K562 (cell line): ENCODE measurements around the gene DRD1. TPM values are rescaled to one million over a fixed set of nuclear protein-coding genes. Genes with fewer than 3 reads are reported as not detected.

Experiments used
- ATAC-seq: fragments of 200-7000 bp; cut with Tn5 transposase; 3 replicates; pipeline ENCODE4 v1.9.1; 2020; ENCODE audit warnings: moderate library complexity
- BruUV-seq: library from RNA; stranded (reverse); fragments of 400-500 nt; replicated peaks from 2 replicates; lab custom pipeline; 2021; lab: Mats Ljungman, UMichigan
- CTCF ChIA-PET: fragments of 300-600 bp; formaldehyde crosslinking; extraction: SDS; loops from one replicate; lab custom pipeline; 2021; ENCODE audit warnings: low intra/inter-chr PET ratio; lab: Yijun Ruan, JAX
- POLR2A ChIA-PET: fragments of 300-600, 350-650 bp; sonication (Branson Sonifier 250); formaldehyde crosslinking; extraction: SDS; loops from one replicate; lab custom pipeline; 2021; ENCODE audit warnings: antibody characterized with exemption, inconsistent platforms; lab: Yijun Ruan, JAX
- DNase-seq, 4 experiments: peaks; one replicate each; pipeline versions ENCODE4 v3.0.0 to v3.0.0-alpha.2; 2011 to 2018; ENCODE audit warnings: low spot score in 3 of 4, mixed read lengths in 3 of 4; ENCODE audit errors: extremely low read depth in 1 of 4
- FAIRE-seq: peaks from 2 replicates; lab custom pipeline; 2011; peaks lifted over from hg19 to GRCh38; lab: Jason Lieb, UNC
- H2AFZ ChIP-seq: 2 replicates; pipeline ENCODE4 v1.6.0; 2011; ENCODE audit warnings: low read depth, low read length, control low read depth, inconsistent platforms
- H3K27ac ChIP-seq: fragments of 200-600 bp; 3 replicates; pipeline ENCODE4 v1.8.0; 2011; ENCODE audit warnings: low read depth, mild to moderate bottlenecking, control low read depth, inconsistent platforms, low read length, moderate library complexity, mixed read lengths; ENCODE audit errors: extremely low read depth
- H3K27me3 ChIP-seq, 2 experiments: fragments of 300-600 bp in 1 of 2; 2 replicates in 1 of 2; 3 replicates in 1 of 2; pipeline versions ENCODE4 v1.6.0 to v1.8.0; 2011; ENCODE audit warnings: inconsistent platforms in 2 of 2, low read length in 2 of 2, mild to moderate bottlenecking in 1 of 2, mixed read lengths in 1 of 2, moderate library complexity in 1 of 2; ENCODE audit not compliant: control insufficient read depth in 2 of 2, insufficient read depth in 2 of 2
- H3K36me3 ChIP-seq: fragments of 300-600 bp; 3 replicates; pipeline ENCODE4 v1.8.0; 2011; ENCODE audit warnings: mild to moderate bottlenecking, low read length, inconsistent platforms; ENCODE audit not compliant: control insufficient read depth, insufficient read depth
- H3K4me1 ChIP-seq, 2 experiments: fragments of 200-600 bp in 1 of 2; replicated peaks in 1 of 2; 2 replicates in 1 of 2; 3 replicates in 1 of 2; pipeline versions ENCODE4 v1.5.1 to v1.8.0; 2011; ENCODE audit warnings: inconsistent platforms in 2 of 2, low read length in 2 of 2, mild to moderate bottlenecking in 1 of 2, mixed read lengths in 1 of 2, moderate library complexity in 1 of 2; ENCODE audit not compliant: control insufficient read depth in 2 of 2, insufficient read depth in 2 of 2
- H3K4me2 ChIP-seq: 2 replicates; pipeline ENCODE4 v1.6.1; 2011; ENCODE audit warnings: low read length, control low read depth, inconsistent platforms, mixed read lengths; ENCODE audit not compliant: insufficient read depth
- H3K4me3 ChIP-seq: fragments of 200-600 bp; sonication (generic), shearing (Covaris generic); 2 replicates; pipeline ENCODE4 v1.5.1; 2016; ENCODE audit warnings: control low read depth, inconsistent platforms
- H3K79me2 ChIP-seq: fragments of 200-600 bp; 3 replicates; pipeline ENCODE4 v1.8.0; 2011; ENCODE audit warnings: low read length, inconsistent platforms; ENCODE audit not compliant: control insufficient read depth, insufficient read depth
- H3K9ac ChIP-seq, 2 experiments: 2 replicates each; pipeline versions ENCODE4 v1.6.0 to v1.6.1; 2011; ENCODE audit warnings: low read depth in 2 of 2, low read length in 2 of 2, control low read depth in 1 of 2, inconsistent platforms in 1 of 2, mild to moderate bottlenecking in 1 of 2, mixed read lengths in 1 of 2; ENCODE audit not compliant: insufficient read depth in 1 of 2
- H3K9me1 ChIP-seq: one replicate; pipeline ENCODE4 v1.6.0; 2011; ENCODE audit warnings: inconsistent platforms, mild to moderate bottlenecking, low read length, moderate library complexity; ENCODE audit not compliant: control insufficient read depth, insufficient read depth
- H3K9me3 ChIP-seq: replicated peaks from 2 replicates; pipeline ENCODE4 v1.5.1; 2011; ENCODE audit warnings: low read depth, low read length, inconsistent platforms; ENCODE audit not compliant: control insufficient read depth, insufficient read depth
- H4K20me1 ChIP-seq: replicated peaks from 2 replicates; pipeline ENCODE4 v1.6.1; 2011; ENCODE audit warnings: low read length, inconsistent platforms, mixed read lengths; ENCODE audit not compliant: control insufficient read depth, insufficient read depth
- MBD2 ChIP-seq: sonication (generic); IDR thresholded peaks from 2 replicates; pipeline ENCODE4 v1.6.1; 2016; ENCODE audit warnings: low read depth, borderline replicate concordance
- MTA1 ChIP-seq: fragments of 450-650 bp; IDR thresholded peaks from 2 replicates; pipeline ENCODE4 v1.6.1; 2017; ENCODE audit warnings: borderline replicate concordance
- PTRF ChIP-seq: fragments of 450-650 bp; IDR thresholded peaks from 2 replicates; pipeline ENCODE4 v1.6.1; 2016; ENCODE audit warnings: mild to moderate bottlenecking, missing genetic modification characterization, missing compliant biosample characterization
- ZNF407 ChIP-seq: fragments of 450-650 bp; IDR thresholded peaks from 2 replicates; pipeline ENCODE4 v1.6.1; 2016; ENCODE audit warnings: low read depth
- WGBS: fragments of 100-300 bp; shearing (Covaris generic); methylation state at CpG from one replicate; pipeline ENCODE4 v1.1.6; 2016; ENCODE audit warnings: low coverage, mixed read lengths; ENCODE audit not compliant: insufficient coverage; ENCODE audit errors: missing lambda C conversion rate; 5-methylcytosine and 5-hydroxymethylcytosine counted together
- in situ Hi-C: fragments of 300-500 bp; cut with MboI; formaldehyde crosslinking; loops from 4 replicates; pipeline ENCODE4 v1.15.0; 2018; ENCODE audit warnings: inconsistent platforms, mixed read lengths
- intact Hi-C: fragments of 100-400 bp; cut with micrococcal nuclease; formaldehyde crosslinking; loops from 2 replicates; pipeline ENCODE4 v1.14.2; 2022
- polyA plus RNA-seq, 8 experiments: library from polyadenylated mRNA; depleted of rRNA in 4 of 8; stranded (reverse) in 5 of 8; unstranded in 3 of 8; fragments of >200 nt; fragmentation: Nextera tagmentation in 2 of 8; fragmentation: Illumina TruSeq in 1 of 8; extraction: Ambion mirVana in 2 of 8; extraction: Trizol in 1 of 8; gene quantifications; 2 replicates each; pipeline versions ENCODE4 v1.2.1 to v1.2.3, GENCODE V29; 2011 to 2014; ENCODE audit warnings: inconsistent platforms in 1 of 8, missing spikeins in 1 of 8
- total RNA-seq, 7 experiments: library from RNA; depleted of rRNA in 6 of 7; stranded (reverse); fragments of >200 nt in 6 of 7; fragmentation: Illumina TruSeq in 2 of 7; extraction: Trizol in 2 of 7; gene quantifications; 2 replicates each; pipeline versions ENCODE4 v1.2.1 to v1.2.3, GENCODE V29; 2011 to 2021; ENCODE audit warnings: low replicate concordance in 1 of 7
- TF ChIP-seq, protein P1 (sequence below): fragments of 250-450 bp; sonication (Bioruptor Pico); IDR thresholded peaks from 2 replicates; pipeline ENCODE4 v1.8.0; 2022; ENCODE audit warnings: moderate library complexity, mild to moderate bottlenecking, inconsistent platforms
- TF ChIP-seq, protein P2 (sequence below): fragments of 250-450 bp; sonication (Bioruptor Pico); IDR thresholded peaks from 2 replicates; pipeline ENCODE4 v1.4.0; 2020; ENCODE audit warnings: borderline replicate concordance

The DRD1 gene
- total and polyA plus RNA-seq, 9 of the 15 experiments (the other 6 are each of a cell fraction or from before 2014, with no cell fraction given): not detected

GRCh38 chr5:175479125-175479881, 35.3 kb upstream of the DRD1 start (continued):
- TF ChIP-seq, protein P1, sequence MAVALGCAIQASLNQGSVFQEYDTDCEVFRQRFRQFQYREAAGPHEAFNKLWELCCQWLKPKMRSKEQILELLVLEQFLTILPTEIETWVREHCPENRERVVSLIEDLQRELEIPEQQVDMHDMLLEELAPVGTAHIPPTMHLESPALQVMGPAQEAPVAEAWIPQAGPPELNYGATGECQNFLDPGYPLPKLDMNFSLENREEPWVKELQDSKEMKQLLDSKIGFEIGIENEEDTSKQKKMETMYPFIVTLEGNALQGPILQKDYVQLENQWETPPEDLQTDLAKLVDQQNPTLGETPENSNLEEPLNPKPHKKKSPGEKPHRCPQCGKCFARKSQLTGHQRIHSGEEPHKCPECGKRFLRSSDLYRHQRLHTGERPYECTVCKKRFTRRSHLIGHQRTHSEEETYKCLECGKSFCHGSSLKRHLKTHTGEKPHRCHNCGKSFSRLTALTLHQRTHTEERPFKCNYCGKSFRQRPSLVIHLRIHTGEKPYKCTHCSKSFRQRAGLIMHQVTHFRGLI (CRISPR knock-in tag): no peak

- ATAC-seq: peak; percentile 89
- FAIRE-seq: no peak
- 0% methylated on average over 50 of the region's 94 CpGs for WGBS
- Histone ChIP-seq H3K9ac (peak within 1 kb of the TSS; percentile 98), H3K9me3 (no peaks in the 10 kb centered on the region), H4K20me1 (peaks cover 16% of the 10 kb centered on the region), H3K4me3 (peak within 1 kb of the TSS; percentile 88), H3K27ac (peak within 1 kb of the TSS; percentile 93), H3K4me2 (peak within 1 kb of the TSS; percentile 99), H2AFZ (peak within 1 kb of the TSS; percentile 86), H3K36me3 (peaks cover 32% of the 10 kb centered on the region), H3K4me1 (peaks cover 9 to 18% of the 10 kb centered on the region in 2 experiments; a peak in 4 of 5 replicates), H3K27me3 (peaks cover 24% of the 10 kb centered on the region in 2 experiments), H3K79me2 (peaks cover 52% of the 10 kb centered on the region), H3K9me1 (no peaks in the 10 kb centered on the region)
- BruUV-seq: no TSS peak
- CTCF ChIA-PET: no interaction called here
- peak; percentile 88 to 97 (median 96) for DNase-seq
- in situ Hi-C loops: no loop called here
- intact Hi-C loops: no loop called here
- POLR2A ChIA-PET: interaction anchor here (0.6 to 4.2 kb wide), 6 partner anchors 9 to 211 kb away, joined by 3 to 24 read pairs (median 4); no protein-coding TSS in a partner anchor
- TF ChIP-seq PTRF: no peak
- TF ChIP-seq, protein P2, sequence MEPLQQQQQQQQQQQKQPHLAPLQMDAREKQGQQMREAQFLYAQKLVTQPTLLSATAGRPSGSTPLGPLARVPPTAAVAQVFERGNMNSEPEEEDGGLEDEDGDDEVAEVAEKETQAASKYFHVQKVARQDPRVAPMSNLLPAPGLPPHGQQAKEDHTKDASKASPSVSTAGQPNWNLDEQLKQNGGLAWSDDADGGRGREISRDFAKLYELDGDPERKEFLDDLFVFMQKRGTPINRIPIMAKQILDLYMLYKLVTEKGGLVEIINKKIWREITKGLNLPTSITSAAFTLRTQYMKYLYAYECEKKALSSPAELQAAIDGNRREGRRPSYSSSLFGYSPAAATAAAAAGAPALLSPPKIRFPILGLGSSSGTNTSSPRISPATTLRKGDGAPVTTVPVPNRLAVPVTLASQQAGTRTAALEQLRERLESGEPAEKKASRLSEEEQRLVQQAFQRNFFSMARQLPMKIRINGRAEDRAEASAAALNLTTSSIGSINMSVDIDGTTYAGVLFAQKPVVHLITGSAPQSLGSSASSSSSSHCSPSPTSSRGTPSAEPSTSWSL: no peak
- TF ChIP-seq MTA1: no peak
- no peak; the same call in 1 of the 2 replicates for TF ChIP-seq MBD2
- no peak for TF ChIP-seq ZNF407
Observed at GRCh38 chr5:175478384-175479124, 34.6 kb upstream of the DRD1 start, which contains the start of gene SFXN1. TSS of gene SFXN1 (plus strand) at chr5:175478560. CDS start at chr5:175492104, 13,544 bp downstream.
